22Rv1 (cell line): ENCODE measurements around the gene AP1M1.

ENCODE experiments used
- ZFX ChIP-seq: fragments of 450-650 bp; IDR thresholded peaks from 2 replicates; pipeline ENCODE4 v1.6.1; 2017; ENCODE audit warnings: antibody characterized with exemption, borderline replicate concordance
- TF ChIP-seq, protein P1 (sequence below): fragments of 450-650 bp; IDR thresholded peaks from 2 replicates; pipeline ENCODE4 v1.5.1; 2017; ENCODE audit warnings: mild to moderate bottlenecking

DNA sequence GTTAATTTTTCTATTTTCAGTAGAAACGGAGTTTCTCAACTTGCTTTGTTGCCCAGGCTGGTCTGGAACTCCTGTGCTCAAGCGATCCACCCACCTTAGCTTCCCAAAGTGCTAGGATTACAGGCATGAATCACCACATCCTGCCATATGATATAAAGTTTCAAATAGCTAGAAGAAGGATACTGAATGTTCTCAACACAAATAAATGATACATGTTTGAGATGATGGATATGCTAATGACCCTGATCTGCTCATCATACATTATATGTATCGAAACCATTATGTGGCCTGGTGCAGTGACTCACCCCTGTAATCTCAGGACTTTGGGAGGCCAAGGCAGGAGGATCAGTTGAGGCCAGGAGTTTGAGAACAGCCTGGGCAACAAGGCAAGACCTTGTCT lies 35.9 kb upstream of the AP1M1 start:
- no peak for TF ChIP-seq ZFX
- TF ChIP-seq, protein P1, sequence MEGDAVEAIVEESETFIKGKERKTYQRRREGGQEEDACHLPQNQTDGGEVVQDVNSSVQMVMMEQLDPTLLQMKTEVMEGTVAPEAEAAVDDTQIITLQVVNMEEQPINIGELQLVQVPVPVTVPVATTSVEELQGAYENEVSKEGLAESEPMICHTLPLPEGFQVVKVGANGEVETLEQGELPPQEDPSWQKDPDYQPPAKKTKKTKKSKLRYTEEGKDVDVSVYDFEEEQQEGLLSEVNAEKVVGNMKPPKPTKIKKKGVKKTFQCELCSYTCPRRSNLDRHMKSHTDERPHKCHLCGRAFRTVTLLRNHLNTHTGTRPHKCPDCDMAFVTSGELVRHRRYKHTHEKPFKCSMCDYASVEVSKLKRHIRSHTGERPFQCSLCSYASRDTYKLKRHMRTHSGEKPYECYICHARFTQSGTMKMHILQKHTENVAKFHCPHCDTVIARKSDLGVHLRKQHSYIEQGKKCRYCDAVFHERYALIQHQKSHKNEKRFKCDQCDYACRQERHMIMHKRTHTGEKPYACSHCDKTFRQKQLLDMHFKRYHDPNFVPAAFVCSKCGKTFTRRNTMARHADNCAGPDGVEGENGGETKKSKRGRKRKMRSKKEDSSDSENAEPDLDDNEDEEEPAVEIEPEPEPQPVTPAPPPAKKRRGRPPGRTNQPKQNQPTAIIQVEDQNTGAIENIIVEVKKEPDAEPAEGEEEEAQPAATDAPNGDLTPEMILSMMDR, result no peak
